GM12872 (cell line): ENCODE results near the gene PDGFRB.
A peak's percentile ranks its signal among the peaks of the same experiment; 100 is the strongest.

Experiments
- CTCF ChIP-seq: IDR thresholded peaks from 3 replicates; pipeline ENCODE4 v1.5.1; 2011; ENCODE audit warnings: low read depth, mild to moderate bottlenecking, low read length, moderate library complexity; ENCODE audit not compliant: insufficient read depth

Gene PDGFRB

GRCh38 chr5:150124111-150124557, 31.5 kb downstream of the PDGFRB start:
- no peak for TF ChIP-seq CTCF

GRCh38 chr5:150123542-150123941, 32.1 kb downstream of the PDGFRB start:
- TF ChIP-seq CTCF, result no peak

GRCh38 chr5:150122536-150123481, 32.8 kb downstream of the PDGFRB start:
- TF ChIP-seq CTCF, result no peak

GRCh38 chr5:150122158-150122510, 33.5 kb downstream of the PDGFRB start:
- TF ChIP-seq CTCF, result peak; percentile 81

GRCh38 chr5:150121448-150122157, 34.0 kb downstream of the PDGFRB start:
- no peak for TF ChIP-seq CTCF

GRCh38 chr5:150120617-150121447, 34.8 kb downstream of the PDGFRB start:
- TF ChIP-seq CTCF, result no peak

- no peak for TF ChIP-seq CTCF
These were observed 35.6 kb downstream of the PDGFRB start for GRCh38 chr5:150120062-150120441.
